GM12892 (cell line): ENCODE data around the gene SFSWAP.

Experiments
- POLR2A ChIP-seq: IDR thresholded peaks from 2 replicates; pipeline ENCODE4 v1.6.1; 2011; ENCODE audit warnings: low read depth, low read length, control low read depth
- POLR2AphosphoS5 ChIP-seq: IDR thresholded peaks from 2 replicates; pipeline ENCODE4 v1.6.1; 2011; ENCODE audit warnings: low read depth, low read length, control low read depth

GRCh38 chr12:131795064-131795463 is 84.2 kb downstream of the SFSWAP start:
- TF ChIP-seq POLR2AphosphoS5 (no peak), POLR2A (no peak)
